Lung (tissue), 12 donors: Measurements from ENCODE around the gene ETFA. TPM values are rescaled to one million over a fixed set of nuclear protein-coding genes. Genes with fewer than 3 reads are reported as not detected.

ENCODE experiments used
- ATAC-seq: fragments of 200-7000 bp; cut with Tn5 transposase; one replicate; pipeline ENCODE4 v1.9.1; 2020; ENCODE audit warnings: moderate number of reproducible peaks; ENCODE audit not compliant: insufficient read depth, low FRiP score
- DNase-seq, 3 donors: peaks; one replicate each; pipeline ENCODE4 v3.0.0-alpha.2; 2013 to 2017
- H3K27ac ChIP-seq, 2 donors: one replicate each; pipeline ENCODE4 v1.5.1; 2013; ENCODE audit warnings: mild to moderate bottlenecking in 2 of 2, moderate library complexity in 2 of 2, control low read depth in 1 of 2, inconsistent platforms in 1 of 2, low read depth in 1 of 2, low read length in 1 of 2
- H3K27me3 ChIP-seq, 3 donors: one replicate each; pipeline ENCODE4 v1.5.1; 2013; ENCODE audit warnings: low read length in 2 of 3; ENCODE audit not compliant: control insufficient read depth in 3 of 3, insufficient read depth in 3 of 3
- H3K36me3 ChIP-seq, 4 donors: one replicate each; pipeline ENCODE4 v1.5.1; 2013; ENCODE audit warnings: low read length in 4 of 4, mild to moderate bottlenecking in 1 of 4, moderate library complexity in 1 of 4; ENCODE audit not compliant: control insufficient read depth in 4 of 4, insufficient read depth in 4 of 4
- H3K4me1 ChIP-seq, 5 donors: one replicate each; pipeline ENCODE4 v1.5.1; 2013; ENCODE audit warnings: low read length in 5 of 5, mild to moderate bottlenecking in 2 of 5, moderate library complexity in 1 of 5; ENCODE audit not compliant: control insufficient read depth in 5 of 5, insufficient read depth in 5 of 5
- H3K4me3 ChIP-seq: one replicate; pipeline ENCODE4 v1.5.1; 2013; ENCODE audit warnings: mild to moderate bottlenecking, control low read depth, moderate library complexity
- H3K9ac ChIP-seq, 2 donors: one replicate each; pipeline ENCODE4 v1.5.1; 2013; ENCODE audit warnings: low read length in 2 of 2, control low read depth in 1 of 2; ENCODE audit not compliant: insufficient read depth in 1 of 2
- H3K9me3 ChIP-seq, 4 donors: one replicate each; pipeline ENCODE4 v1.5.1; 2013; ENCODE audit warnings: low read length in 3 of 4, mild to moderate bottlenecking in 1 of 4, moderate library complexity in 1 of 4; ENCODE audit not compliant: control insufficient read depth in 4 of 4, insufficient read depth in 3 of 4
- WGBS, 2 donors: extraction: QIAGEN DNeasy Blood & Tissue Kit; methylation state at CpG; one replicate each; pipeline ENCODE4 v1.1.7; 2013; 5-methylcytosine and 5-hydroxymethylcytosine counted together
- polyA plus RNA-seq, 2 donors: library from polyadenylated mRNA; stranded (reverse); fragments of 200-250 nt; gene quantifications; one replicate each; pipeline ENCODE4 v1.2.1, GENCODE V29; 2013
- total RNA-seq, 2 donors: library from RNA; depleted of rRNA in 1 of 2; stranded (reverse); fragments of >200 nt in 1 of 2; gene quantifications; one replicate each; pipeline ENCODE4 v1.2.1, GENCODE V29; 2014 to 2021
- TF ChIP-seq, protein P1 (sequence below): IDR thresholded peaks from 2 replicates; pipeline ENCODE4 v1.5.1; 2012; ENCODE audit warnings: mild to moderate bottlenecking; ENCODE audit errors: control extremely low read depth, extremely low read depth
- donor health status: control.
- donor health status: control.
- donor health status: Bipolar disorder and iron deficiency.
- donor health status: healthy.
- donor health status: DM: yes; HTN: yes; CAD: no.

ETFA gene
- total and polyA plus RNA-seq, 4 donors, result 54.5 to 96.4 (median 83.8) TPM

- Histone ChIP-seq H3K9me3 (peaks cover 0 to 2% (median 0%) of the 10 kb centered on the region in 4 donors), H3K27ac (no peak overlapping the region), H3K36me3 (peaks cover 0 to 5% (median 2%) of the 10 kb centered on the region in 4 donors), H3K27me3 (no peaks in the 10 kb centered on the region), H3K9ac (no peak overlapping the region), H3K4me3 (no peak overlapping the region), H3K4me1 (peaks cover 0 to 12% (median 2%) of the 10 kb centered on the region in 5 donors)
- WGBS, 2 donors, result 88 to 92% methylated on average over 4 of the region's 4 CpGs
- ATAC-seq, result no peak
- TF ChIP-seq, protein P1, sequence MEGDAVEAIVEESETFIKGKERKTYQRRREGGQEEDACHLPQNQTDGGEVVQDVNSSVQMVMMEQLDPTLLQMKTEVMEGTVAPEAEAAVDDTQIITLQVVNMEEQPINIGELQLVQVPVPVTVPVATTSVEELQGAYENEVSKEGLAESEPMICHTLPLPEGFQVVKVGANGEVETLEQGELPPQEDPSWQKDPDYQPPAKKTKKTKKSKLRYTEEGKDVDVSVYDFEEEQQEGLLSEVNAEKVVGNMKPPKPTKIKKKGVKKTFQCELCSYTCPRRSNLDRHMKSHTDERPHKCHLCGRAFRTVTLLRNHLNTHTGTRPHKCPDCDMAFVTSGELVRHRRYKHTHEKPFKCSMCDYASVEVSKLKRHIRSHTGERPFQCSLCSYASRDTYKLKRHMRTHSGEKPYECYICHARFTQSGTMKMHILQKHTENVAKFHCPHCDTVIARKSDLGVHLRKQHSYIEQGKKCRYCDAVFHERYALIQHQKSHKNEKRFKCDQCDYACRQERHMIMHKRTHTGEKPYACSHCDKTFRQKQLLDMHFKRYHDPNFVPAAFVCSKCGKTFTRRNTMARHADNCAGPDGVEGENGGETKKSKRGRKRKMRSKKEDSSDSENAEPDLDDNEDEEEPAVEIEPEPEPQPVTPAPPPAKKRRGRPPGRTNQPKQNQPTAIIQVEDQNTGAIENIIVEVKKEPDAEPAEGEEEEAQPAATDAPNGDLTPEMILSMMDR, result no peak
- no peak for DNase-seq
These were observed 59.6 kb downstream of the ETFA start for GRCh38 chr15:76251717-76252116.

DNA sequence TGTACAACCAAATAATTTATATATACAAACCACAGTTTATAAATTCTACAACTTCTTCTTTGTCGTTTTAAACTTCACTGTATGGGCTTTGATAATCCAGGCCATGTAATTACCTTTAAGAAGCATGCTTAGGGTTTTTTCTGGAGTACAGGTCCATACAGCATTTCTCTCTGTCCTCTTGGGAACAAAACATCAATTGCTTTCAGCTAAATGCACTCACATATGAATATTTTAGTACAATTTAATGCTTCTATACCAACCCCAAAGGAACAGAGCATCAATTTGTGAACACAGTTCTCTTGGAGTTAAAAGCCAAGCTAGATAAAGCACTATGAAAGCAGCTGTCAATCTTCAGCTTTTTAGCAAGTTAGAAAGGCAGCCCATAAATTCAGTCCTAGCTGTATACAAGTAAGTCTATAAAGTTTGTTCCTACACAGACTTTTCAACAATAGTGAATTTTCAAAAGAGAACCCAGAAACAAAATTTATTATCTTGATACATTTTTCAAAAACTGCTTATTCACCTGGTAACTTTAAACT, 66.1 kb downstream of the ETFA start:
- ATAC-seq, result no peak
- 68 to 80% methylated on average over 1 of the region's 1 CpG for WGBS, 2 donors

DNA sequence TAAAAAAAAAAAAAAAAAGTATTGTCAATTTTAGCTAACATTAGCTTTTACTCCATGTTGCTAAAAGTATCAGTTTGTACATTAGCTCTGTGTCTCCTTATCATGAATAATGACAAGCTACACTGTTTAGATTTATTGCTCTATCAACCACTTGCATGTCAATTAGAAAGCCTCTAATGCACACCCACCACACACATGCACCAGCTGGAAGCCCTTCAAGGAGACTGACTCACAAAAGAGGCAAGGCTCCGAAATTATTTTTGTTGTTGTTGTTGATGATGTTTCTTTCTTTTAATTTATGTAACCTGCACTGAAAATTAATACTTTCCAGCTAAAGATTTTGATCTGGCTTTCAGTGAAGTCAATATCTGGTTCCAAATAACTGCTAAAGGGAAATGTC, 71.5 kb downstream of the ETFA start:
- Histone ChIP-seq H3K27me3 (no peaks in the 10 kb centered on the region), H3K4me1 (peaks cover 0 to 20% (median 4%) of the 10 kb centered on the region in 5 donors), H3K36me3 (peaks cover 0 to 5% (median 2%) of the 10 kb centered on the region in 4 donors), H3K4me3 (no peak overlapping the region), H3K9me3 (no peaks in the 10 kb centered on the region), H3K9ac (no peak overlapping the region), H3K27ac (no peak overlapping the region)
- DNase-seq, result no peak
- WGBS, 2 donors, result 81 to 88% methylated on average over 1 of the region's 1 CpG
- no peak for ATAC-seq
- TF ChIP-seq, protein P1, result no peak

More for the DNA sequence above, 66.1 kb downstream of the ETFA start:
- Histone ChIP-seq H3K9ac (no peak overlapping the region), H3K9me3 (no peaks in the 10 kb centered on the region), H3K27ac (no peak overlapping the region), H3K4me3 (no peak overlapping the region), H3K4me1 (no peaks in the 10 kb centered on the region), H3K36me3 (peaks cover 0 to 5% (median 3%) of the 10 kb centered on the region in 4 donors), H3K27me3 (no peaks in the 10 kb centered on the region)
- DNase-seq, result no peak
- TF ChIP-seq, protein P1, result no peak

- H3K27ac ChIP-seq, result no peak overlapping the region
- H3K9me3 ChIP-seq, result no peaks in the 10 kb centered on the region
- DNase-seq, result no peak
- H3K4me3 ChIP-seq, result no peak overlapping the region
- H3K36me3 ChIP-seq, result peaks cover 0 to 5% (median 2%) of the 10 kb centered on the region in 4 donors
- TF ChIP-seq, protein P1, result no peak
- WGBS, 2 donors, result 84 to 86% methylated on average over 2 of the region's 2 CpGs
- peaks cover 0 to 20% (median 4%) of the 10 kb centered on the region in 5 donors for H3K4me1 ChIP-seq
- H3K27me3 ChIP-seq, result no peaks in the 10 kb centered on the region
- ATAC-seq, result no peak
- no peak overlapping the region for H3K9ac ChIP-seq
These were observed 74.9 kb downstream of the ETFA start for GRCh38 chr15:76236350-76236749.
